ENCODE measurements around the gene CPE.

CPE gene

DNA sequence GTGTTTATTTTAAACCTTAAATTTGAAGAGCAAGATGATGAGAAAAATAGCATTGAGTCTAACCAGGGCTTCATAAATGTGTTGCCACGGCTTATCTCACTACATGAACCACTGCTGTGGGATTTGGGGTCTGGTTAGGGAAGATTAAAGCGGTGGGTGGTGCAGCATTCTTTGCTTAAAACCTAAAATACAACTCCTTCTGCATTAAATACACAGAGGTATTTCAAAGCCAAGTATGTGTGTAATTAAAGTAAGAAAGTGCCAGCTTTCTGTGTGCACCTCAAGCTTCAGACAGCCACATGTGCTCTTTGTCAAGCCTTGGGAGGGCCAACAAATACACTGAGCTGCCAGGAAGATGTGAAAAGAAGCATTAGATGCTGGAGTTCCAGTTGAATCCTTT is 128.0 kb downstream of the CPE start:
- FAIRE-seq, result no peak
- DNase-seq (ENCODE audit: low spot score), result no peak

DNA sequence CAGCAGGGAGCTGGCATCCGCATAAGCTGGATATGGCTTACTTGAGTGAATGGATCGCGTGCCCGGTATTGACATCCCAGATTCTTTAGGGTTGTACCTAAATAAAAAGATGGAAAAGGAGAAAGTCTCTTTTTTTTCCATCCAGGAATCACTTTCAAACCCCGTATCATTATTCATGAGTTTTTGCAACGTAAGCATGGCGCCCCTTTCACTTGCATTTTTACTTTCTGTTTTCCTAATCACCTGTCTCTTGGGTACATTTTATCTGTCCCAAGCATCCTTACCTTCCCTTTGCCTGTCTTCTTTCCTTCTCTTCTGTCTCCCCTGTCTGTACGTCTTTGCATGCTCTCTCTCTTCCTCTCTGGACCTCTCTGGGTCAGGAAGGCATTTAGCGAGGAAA is 128.6 kb downstream of the CPE start:
- no peak for FAIRE-seq
- DNase-seq (ENCODE audit: low spot score), result no peak

DNA sequence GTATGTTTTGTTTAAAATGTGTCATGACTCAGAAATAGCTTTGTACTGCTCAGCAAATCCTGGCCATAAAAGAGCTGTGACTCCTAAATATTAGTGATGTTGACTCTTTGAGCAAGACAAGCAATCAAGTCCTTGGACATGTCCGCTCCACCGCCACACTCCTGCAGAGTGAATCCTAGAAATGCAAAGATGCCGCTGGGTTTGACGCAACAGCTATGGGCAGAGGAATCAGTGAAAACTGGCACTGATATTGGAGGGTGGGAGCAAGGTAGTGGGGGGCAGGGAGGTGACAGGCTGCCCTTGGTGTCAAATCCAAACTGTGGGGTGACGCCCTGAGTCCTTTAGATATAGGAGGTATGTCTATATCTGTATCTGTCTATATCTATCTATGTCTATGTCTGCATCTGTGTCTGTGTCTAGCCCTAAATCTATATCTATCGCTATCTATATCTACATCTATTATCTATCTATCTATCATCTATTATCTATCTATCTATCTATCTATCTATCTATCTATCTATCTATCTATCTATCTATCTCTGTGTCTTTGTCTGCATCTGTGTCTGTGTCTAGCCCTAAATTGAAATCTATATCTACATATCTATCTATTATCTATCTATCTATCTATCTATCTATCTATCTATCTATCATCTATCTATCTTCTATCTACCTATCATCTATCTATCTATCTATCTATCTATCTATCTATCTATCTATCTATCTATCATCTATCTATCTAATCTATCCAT is 129.7 kb downstream of the CPE start:
- FAIRE-seq (no peak), DNase-seq (ENCODE audit: low spot score) (no peak)

DNA sequence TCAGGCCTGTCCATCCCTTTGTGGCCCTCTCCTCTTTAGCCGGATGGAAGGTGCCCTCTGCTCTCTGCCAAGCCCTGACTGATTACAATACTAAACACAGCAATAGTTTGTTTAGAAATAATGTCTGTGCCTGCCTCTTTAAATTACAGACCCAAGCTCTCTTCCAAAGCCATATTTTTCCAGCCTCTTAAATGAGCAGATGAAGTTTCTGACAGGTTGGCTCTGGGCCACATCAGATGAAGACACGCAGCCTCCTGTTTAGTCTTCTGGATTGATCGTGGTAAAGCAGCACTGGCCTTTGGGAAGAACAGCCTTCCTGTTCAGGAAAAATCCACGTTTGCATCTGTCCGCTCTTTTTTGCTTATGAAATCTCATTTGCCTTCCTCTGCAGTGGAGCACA is 133.6 kb downstream of the CPE start:
- FAIRE-seq (no peak), DNase-seq (ENCODE audit: low spot score) (no peak)

DNA sequence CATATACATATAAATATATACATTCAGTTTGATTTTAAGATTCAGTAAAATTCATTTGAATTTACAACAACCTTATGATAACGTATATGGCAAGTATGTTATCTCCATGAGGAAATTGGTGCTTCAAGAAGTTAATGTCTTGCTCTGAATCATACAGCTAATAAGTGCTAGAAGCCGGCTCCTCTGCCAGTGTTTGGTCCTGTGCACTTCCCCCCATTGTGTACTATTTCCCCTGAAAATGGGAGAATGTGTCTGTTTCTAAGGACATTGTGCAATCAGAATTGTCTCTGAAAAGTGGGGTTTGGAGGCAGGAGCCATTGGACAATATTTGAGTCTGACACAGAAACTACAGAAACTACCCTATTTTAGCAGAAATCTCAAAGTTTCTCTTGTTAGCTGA is 135.9 kb downstream of the CPE start:
- DNase-seq (ENCODE audit: low spot score) (no peak), FAIRE-seq (no peak)

DNA sequence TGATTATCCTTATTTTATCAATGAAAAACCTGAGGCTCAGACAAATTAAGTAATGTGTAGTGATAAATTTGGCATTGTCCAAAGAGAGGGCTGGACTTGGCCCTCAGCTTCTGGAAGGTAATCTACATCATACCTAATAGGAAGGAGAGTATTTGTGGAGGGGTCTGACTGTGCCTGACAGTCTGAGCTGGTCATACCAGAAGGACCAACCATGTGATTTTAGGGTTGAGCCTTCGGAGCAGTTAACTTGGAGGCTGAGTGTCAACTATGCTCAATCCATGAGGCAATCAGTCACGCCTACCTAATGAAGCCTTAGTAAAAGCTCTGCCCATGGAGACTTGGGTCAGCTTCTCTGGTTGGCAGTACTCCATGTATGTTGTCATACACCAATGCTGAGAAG is 136.4 kb downstream of the CPE start:
- FAIRE-seq (no peak), DNase-seq (ENCODE audit: low spot score) (no peak)

DNA sequence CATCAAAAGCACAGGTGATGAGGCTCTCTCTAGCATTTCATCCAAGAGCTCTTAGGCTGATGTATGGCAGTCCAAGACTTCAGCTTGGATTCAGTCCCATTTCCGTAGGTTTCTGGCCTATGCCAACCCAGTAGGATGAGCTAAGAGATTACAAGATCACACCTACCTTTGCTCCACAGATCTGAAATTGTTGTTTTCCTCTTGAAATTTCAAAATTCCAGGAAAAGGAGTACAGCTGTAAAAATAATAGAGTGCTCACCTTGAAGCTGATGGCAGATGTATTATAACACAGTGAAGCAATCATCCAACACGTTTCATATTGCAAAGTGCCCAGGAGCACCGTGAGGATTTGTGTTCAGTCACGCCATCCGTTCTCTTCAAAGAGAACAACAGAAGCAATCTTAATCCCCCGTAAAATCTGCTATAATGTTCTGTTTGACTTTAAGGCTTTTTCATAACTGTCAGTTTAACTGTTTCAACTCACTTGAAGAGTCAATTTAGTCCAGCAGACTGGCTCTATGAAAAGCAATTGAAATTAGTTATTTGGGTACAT is 137.5 kb downstream of the CPE start:
- no peak for DNase-seq (ENCODE audit: low spot score)
- no peak for FAIRE-seq

DNA sequence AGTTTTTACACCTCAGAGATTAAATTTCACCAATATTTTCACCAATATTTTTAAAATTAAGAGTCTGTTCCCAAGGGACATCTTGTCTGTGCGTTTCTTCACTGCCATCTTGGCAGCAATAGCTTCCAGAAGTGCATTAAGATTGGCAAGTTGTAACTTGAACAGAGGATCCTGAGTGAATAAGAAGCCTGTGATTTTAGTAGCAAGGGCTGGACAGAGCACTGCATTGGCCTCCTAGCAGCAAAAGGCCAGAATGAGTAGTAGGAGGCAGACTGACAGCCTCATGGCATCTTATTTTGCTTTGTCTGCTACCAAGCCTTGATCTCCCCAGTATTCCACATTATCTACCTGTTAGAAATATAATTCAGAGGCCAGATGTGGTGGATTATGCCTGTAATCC is 138.4 kb downstream of the CPE start:
- FAIRE-seq (no peak), DNase-seq (ENCODE audit: low spot score) (no peak)

DNA sequence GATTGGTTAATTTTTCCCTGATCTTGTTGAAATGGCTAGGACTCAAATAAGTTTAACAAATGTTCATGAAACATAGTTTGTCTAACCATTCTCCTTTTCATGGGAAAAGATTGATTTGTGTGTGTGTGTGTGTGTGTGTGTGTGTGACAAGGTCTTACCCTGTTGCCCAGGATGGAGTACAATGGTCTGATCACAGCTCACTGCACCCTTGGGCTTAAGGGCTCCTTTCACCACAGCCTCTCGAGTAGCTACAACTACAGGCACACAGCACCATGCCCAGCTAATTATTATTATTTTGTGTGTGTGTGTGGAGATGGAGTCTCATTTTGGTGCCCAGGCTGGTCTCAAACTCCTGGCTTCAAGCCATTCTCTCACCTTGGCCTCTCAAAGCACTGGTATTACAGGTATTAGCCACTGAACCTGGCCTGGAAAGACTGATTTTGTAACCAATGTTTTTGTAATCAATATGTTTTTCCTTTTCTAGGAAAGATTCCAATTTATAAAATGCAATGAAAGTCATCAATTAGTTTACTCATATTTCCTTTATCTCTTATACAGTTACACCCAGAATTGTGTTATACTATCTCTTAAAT is 139.3 kb downstream of the CPE start:
- FAIRE-seq (no peak), DNase-seq (ENCODE audit: low spot score) (no peak)

DNA sequence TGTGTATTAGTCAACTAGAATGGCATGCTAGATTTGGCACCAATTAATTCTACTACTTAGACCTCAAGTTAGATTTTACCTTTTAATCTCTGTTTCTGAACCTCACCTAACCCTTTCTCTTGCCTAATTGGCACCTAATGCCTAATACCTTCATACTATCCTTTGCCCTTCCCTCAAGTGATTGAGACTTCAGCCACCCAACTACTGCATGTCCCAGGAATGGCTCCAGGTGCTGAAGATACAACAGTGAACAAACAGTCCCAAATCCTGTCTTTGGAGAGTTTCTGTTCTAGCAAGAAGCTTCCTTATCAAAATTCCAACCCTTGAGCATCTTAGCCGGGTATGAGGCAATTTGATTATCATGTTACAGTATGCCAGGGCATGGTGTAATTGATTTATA is 139.9 kb downstream of the CPE start:
- no peak for DNase-seq (ENCODE audit: low spot score)
- no peak for FAIRE-seq

DNA sequence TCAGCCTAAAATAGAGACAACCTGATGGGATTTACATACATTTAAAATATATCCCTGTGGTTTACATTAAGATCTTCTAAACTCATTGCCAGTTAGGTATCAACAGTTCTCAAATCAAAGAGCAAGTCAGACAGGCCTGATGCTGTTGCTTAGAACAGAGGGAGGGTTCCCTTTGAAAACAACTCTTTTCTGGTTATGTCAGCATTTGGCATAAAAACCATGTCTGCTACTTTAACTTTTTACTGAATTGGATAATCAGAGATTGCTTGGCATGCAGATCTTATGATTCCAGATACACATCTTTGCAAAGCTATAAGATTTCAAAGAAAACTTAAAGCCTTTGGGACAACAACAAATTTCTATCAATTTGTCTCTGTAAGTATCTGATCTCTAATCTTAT is 140.8 kb downstream of the CPE start:
- DNase-seq (ENCODE audit: low spot score) (no peak), FAIRE-seq (no peak)

DNA sequence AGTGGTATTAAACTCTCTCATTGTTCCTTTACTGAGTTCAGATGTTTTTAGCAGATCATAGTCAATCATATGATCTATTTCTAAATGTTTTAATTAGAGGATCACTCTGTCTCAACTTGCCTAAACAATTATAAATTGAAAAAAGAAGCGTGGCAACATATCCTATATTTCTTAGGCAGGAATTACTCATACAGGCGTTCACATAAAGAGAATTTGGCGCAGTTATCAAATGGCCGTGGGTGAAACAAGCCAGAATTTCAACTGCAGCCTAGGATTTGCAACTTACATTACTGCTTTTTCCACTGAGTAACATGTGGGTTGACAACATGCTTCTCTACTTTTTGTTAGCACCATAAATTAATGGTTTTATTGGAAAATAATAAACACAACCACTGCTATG is 141.3 kb downstream of the CPE start:
- FAIRE-seq (no peak), DNase-seq (ENCODE audit: low spot score) (no peak)

DNA sequence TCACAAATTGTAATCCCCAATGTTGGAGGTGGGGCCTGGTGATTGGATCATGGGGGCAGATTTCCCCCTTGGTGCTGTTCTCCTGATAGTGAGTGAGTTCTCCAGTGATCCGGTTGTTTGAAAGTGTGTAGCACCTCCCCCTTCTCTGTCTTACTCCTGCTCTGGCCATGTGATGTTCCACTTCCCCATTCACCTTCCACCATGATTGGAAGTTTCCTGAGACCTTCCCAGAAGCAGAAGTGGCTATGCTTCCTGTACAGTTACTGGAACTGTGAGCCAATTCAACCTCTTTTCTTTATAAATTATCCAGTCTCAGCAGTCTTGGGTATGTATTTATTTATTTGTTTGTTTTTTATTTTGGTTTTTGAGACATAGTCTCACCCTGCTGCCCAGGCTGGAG is 143.2 kb downstream of the CPE start:
- DNase-seq (ENCODE audit: low spot score) (no peak), FAIRE-seq (no peak)

DNA sequence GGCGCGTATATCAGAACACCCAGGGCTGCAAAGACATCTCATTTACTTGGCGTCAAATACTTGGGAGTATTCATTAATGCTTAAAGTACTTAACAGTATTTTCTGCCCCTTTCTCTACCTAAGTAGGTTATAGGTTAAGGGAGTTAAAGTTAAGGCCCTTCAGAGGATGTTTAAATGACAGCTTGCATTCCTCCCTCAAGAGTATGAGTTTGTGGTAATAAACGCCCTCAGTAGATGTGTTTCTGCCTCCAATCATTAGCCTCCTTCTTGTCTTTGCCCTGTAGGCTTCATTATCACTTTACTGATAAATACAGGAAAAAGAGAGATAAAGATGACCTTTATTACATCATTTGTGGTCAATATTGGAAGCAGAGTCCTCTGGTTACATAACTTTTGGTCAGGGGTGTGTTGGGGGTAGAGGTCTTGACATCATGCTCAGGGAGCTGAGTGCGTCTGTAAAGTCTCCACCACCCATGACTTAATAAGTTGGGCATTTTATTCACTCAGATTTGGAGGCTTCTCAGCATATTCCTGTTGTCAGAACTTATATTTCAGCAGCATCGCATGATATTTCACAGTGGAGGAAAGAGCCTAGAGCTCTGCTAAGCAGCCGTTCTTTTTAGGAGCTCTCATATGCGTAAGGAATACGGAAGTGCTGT is 145.9 kb downstream of the CPE start:
- FAIRE-seq, result no peak

DNA sequence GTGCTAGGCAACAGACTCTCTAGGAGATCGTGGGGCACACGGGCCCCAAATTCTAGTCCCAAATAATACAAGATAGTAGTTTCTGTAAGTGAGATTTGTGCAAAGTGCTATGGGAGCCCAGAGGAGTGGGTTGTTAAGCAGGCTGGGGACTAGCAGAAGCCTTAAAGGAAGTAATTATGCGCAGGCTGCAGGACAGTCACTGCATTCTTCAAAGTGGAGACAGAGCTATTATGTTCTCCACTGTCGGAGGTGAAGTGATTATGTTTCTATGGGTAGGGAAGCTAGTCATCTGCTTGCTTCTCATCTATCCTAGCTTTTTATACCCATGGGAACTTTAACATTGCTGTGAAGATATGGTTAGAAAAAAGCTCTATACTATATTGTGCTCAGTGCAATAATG is 154.2 kb downstream of the CPE start:
- FAIRE-seq (no peak), DNase-seq (ENCODE audit: low spot score) (no peak)

More for the DNA sequence above, 145.9 kb downstream of the CPE start:
- DNase-seq (ENCODE audit: low spot score), result no peak

DNA sequence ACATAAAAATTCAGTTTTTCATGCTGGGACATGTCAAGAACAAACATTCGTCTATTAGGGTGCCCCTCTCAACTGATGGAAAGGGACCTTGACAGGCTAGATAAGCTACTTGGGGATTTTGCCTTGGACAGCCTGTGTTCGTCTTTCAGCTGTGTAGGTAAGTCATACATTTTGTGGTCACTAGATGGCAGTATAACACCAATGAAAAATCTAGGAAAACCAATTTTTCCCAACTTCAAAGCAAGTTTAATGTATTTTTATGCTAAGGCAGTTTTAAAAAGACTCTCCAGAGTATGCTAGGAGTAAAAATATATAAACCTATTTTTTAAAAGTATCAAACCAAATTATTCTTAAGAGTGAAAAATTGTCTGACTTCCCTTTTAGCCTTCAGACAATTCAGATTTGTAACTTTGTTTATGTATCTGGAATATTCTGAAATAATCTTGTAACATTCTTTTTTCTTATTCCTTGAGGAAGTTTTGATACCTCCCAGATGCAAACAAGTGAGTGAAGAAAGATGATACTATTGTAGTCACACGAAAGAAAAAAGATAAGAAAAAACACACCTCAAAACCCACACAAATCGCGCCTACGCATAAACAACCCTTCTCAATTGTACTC is 158.3 kb downstream of the CPE start:
- FAIRE-seq, result peak; percentile 75
- DNase-seq (ENCODE audit: low spot score), result peak; percentile 6

DNA sequence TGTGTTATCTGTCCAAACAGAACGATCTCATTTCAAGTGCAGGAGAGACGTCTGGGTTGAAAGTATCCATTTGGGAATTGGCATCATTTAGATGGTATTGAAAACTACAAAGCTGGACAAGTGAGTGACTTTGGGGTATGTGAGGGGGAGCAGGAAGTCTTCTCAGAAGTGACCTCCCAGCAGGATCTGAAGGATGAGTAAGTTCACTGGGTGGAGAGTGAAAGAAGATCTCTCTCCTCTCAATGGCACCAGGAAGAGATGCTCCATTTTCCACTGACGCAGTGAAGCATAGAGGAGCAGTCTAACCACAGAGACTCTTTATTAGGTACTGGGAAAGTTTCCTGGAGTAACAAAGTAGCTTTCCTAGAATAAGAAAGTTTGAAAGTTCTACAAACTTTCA is 161.0 kb downstream of the CPE start:
- no peak for FAIRE-seq
- DNase-seq (ENCODE audit: low spot score), result no peak

DNA sequence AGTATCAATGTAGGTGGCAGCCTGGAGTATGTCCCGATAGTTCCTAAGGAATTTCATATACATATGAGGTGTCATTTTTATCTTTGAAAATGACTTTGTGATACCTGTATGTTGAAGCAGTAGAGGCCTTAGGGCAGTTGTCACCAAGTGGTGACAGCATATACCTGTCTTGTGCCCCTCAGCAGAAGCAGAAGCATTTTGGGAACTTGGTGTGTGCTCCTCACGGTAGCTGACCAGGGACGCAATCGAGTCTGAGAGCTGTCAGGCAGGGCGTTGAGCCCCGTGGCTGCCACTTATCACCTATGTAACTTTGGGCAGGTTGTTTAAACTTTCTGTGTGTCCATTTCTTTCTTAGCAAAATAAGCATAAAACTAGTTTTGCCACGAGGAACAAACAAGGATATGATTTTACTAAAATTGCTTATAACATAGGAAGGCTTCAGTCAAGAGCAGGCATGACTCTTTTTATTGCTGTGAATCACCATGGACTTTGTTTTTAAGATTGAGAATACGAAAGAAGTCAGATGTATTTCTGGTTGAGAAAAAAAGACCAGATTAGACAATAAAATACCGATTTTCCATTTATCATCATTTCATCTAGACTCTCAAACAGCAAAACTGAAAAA is 161.5 kb downstream of the CPE start:
- FAIRE-seq (no peak), DNase-seq (ENCODE audit: low spot score) (no peak)

DNA sequence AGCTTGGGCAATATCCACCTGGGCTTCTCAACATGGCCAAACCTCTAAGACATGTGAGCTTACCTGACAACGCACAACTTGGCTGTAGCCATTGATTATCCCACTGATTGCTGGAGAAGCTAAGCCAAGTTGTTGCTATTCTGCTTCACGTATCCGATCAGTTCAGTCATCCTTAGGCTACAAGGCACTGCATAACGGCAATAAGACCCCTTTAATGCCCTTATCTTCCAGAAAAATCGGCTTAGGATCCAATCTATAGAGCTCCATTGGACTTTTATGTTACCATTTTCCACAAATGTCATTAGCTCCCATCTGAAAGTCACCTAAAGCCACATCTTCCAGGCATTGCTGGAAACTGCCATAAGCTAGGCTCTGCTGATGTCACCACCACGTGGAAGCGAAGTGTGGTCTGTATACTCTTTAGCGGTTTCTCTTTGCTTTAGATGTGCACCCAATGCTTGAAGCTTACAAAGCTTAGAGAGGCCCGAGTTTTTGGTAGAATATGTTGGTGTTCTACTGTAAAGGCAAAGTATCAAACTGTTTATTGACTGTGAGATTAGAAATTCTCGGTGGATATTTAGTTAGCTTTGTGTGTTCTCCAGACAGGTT is 163.1 kb downstream of the CPE start:
- FAIRE-seq (no peak), DNase-seq (ENCODE audit: low spot score) (no peak)

DNA sequence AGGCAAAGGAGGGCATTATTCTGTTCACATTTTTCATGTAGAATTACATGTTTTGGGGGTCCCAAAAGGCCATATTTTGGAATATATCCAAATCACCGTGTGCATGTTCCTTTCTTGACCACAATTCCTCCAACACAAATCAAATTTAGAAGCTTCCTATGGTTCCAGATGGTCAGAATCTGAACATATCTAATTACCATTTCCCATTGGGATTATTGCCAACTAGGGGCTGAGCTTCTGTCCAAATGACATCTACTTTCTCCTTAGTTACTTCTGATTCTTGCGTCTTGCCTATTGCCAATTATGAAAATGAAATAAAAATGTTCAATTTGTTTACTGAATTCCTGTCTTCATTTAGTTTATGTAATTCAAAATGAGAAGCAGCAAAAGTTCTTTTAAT is 163.7 kb downstream of the CPE start:
- DNase-seq (ENCODE audit: low spot score) (no peak), FAIRE-seq (no peak)
